Mesangial cell (primary cell): ENCODE data around the gene FOXB1. TPM values are rescaled to one million over a fixed set of nuclear protein-coding genes. Genes with fewer than 3 reads are reported as not detected.

Source experiments
- total RNA-seq: library from RNA; depleted of rRNA; stranded (reverse); fragments of >200 nt; gene quantifications from 2 replicates; pipeline ENCODE4 v1.2.3, GENCODE V29; 2015

The FOXB1 gene
- total RNA-seq = not detected in 2 replicates

GRCh38 chr15:60004009-60004845 lies at the start of gene FOXB1:
TSS of gene FOXB1 (plus strand) at chr15:60004311. CDS start at chr15:60004964, 653 bp downstream.

